IPS-18a (cell line): ENCODE results near the gene QRSL1.
"Not testable (repeated sequence)": the region's sequence is repeated elsewhere in the genome, so short reads cannot be mapped to it uniquely, and the experiment has no call there.

Experiments used
- H3K27ac ChIP-seq: one replicate; pipeline ENCODE4 v1.5.1; 2013; ENCODE audit warnings: low read length
- H3K27me3 ChIP-seq: one replicate; pipeline ENCODE4 v1.6.1; 2013; ENCODE audit warnings: mild to moderate bottlenecking, low read length; ENCODE audit not compliant: control insufficient read depth, insufficient read depth
- H3K36me3 ChIP-seq: one replicate; pipeline ENCODE4 v1.6.1; 2013; ENCODE audit warnings: low read depth, low read length; ENCODE audit not compliant: control insufficient read depth
- H3K4me1 ChIP-seq: one replicate; pipeline ENCODE4 v1.6.1; 2013; ENCODE audit warnings: low read depth, low read length; ENCODE audit not compliant: control insufficient read depth
- H3K4me3 ChIP-seq: one replicate; pipeline ENCODE4 v1.5.1; 2013; ENCODE audit warnings: low read length
- H3K9ac ChIP-seq: one replicate; pipeline ENCODE4 v1.6.1; 2013; ENCODE audit warnings: mild to moderate bottlenecking, low read length, moderate library complexity
- H3K9me3 ChIP-seq: one replicate; pipeline ENCODE4 v1.6.1; 2013; ENCODE audit warnings: low read depth, low read length; ENCODE audit not compliant: control insufficient read depth

The QRSL1 gene

GRCh38 chr6:106626485-106626884 lies 2.9 kb upstream of the QRSL1 start:
- no peaks in the 10 kb centered on the region for H3K9me3 ChIP-seq
- H3K9ac ChIP-seq, result no peak overlapping the region
- no peak overlapping the region for H3K4me3 ChIP-seq
- no peaks in the 10 kb centered on the region for H3K27me3 ChIP-seq
- no peaks in the 10 kb centered on the region for H3K36me3 ChIP-seq
- H3K27ac ChIP-seq, result no peak overlapping the region
- peaks cover 17% of the 10 kb centered on the region for H3K4me1 ChIP-seq

DNA sequence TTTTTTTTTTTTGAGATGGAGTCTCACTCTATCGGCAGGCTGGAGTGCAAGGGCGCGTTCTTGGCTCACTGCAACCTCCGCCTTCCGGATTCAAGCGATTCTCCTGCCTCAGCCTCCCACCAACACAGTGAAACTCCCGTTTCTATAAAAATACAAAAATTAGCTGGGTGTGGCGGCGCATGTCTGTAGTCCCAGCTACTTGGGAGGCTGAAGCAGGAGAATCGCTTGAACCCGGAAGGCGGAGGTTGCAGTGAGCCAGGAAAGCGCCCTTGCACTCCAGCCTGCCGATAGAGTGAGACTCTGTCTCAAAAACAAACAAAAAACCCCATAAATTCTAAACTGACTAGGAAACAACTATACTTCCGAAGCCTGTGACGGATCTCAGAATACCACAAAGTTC lies 1.6 kb upstream of the QRSL1 start:
- not testable (repeated sequence) for H3K27ac ChIP-seq

GRCh38 chr6:106628658-106629102 lies 698 bp upstream of the QRSL1 start:
- H3K36me3 ChIP-seq, result no peaks in the 10 kb centered on the region
- H3K9me3 ChIP-seq, result no peaks in the 10 kb centered on the region
- peaks cover 9% of the 10 kb centered on the region for H3K4me1 ChIP-seq
- peak overlapping the region; percentile 82 for H3K4me3 ChIP-seq
- peak overlapping the region; percentile 59 for H3K27ac ChIP-seq
- no peaks in the 10 kb centered on the region for H3K27me3 ChIP-seq
- peak overlapping the region; percentile 85 for H3K9ac ChIP-seq

More for the DNA sequence above, 1.6 kb upstream of the QRSL1 start:
- not testable (repeated sequence) for H3K36me3 ChIP-seq, H3K4me1 ChIP-seq, H3K9ac ChIP-seq, H3K4me3 ChIP-seq, H3K9me3 ChIP-seq, H3K27me3 ChIP-seq

DNA sequence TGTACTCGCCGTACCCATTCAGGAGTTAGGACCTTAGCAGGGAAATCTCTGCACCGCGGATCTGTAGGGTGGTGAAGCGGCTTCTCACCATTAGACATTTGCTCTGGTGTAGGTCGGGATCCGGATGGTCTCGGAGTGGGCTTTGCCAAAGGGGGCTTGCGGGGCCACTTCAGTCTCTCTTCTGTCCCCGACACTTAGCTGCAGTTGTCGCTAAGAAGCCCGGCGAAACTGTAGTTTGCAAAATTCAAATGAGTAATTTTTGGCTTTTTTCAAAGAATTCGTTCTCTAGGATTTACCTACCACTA lies 433 bp downstream of the QRSL1 start:
- H3K4me1 ChIP-seq, result peaks cover 9% of the 10 kb centered on the region
- peak overlapping the region; percentile 82 for H3K4me3 ChIP-seq
- H3K27me3 ChIP-seq, result no peaks in the 10 kb centered on the region
- no peaks in the 10 kb centered on the region for H3K9me3 ChIP-seq
- H3K27ac ChIP-seq, result peak overlapping the region; percentile 59
- H3K36me3 ChIP-seq, result no peaks in the 10 kb centered on the region
- peak overlapping the region; percentile 85 for H3K9ac ChIP-seq

DNA sequence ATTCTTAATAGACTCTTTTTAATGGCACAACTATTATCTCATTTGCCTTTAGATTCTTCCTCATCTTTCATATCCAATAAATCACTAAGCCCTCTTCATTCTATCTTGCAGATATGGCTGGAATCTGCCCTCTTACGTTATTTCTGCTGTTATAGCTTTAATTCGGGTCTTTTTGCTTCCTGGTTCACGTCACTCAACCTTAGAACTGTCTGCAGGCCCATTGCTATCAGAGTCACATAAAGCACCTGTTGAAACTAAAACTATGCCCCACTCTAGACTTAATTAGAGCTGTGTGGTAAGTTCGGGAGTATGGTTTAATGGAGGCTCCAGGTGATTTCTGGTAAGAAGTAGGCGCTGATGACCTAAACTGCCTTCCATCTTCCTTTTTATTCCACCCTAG lies 988 bp downstream of the QRSL1 start:
- Histone ChIP-seq H3K36me3 (no peaks in the 10 kb centered on the region), H3K9ac (peak overlapping the region; percentile 85), H3K27me3 (no peaks in the 10 kb centered on the region), H3K27ac (no peak overlapping the region), H3K4me3 (peak overlapping the region; percentile 82), H3K9me3 (no peaks in the 10 kb centered on the region), H3K4me1 (peaks cover 9% of the 10 kb centered on the region)

DNA sequence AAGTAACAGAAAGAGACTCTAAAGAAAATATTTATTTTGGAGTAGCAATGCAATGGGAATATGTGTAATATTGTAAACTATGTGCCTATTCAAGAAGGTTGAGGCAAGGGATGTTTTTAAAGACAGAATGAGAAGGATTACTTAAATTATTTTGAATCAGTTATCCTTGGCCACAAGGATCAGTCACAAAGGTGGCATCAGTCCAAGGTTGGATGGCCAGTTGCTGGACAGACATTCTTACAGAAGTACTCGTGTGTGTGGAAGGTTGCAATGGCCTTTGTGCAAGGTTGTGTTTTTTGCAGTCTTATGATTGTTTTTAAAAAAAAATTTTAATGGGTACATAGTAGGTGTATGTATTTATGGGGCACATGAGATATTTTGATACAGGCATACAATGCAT lies 2.0 kb downstream of the QRSL1 start:
- Histone ChIP-seq H3K36me3 (no peaks in the 10 kb centered on the region), H3K4me3 (no peak overlapping the region), H3K9me3 (no peaks in the 10 kb centered on the region), H3K27me3 (no peaks in the 10 kb centered on the region), H3K27ac (no peak overlapping the region), H3K9ac (no peak overlapping the region), H3K4me1 (peaks cover 4% of the 10 kb centered on the region)

GRCh38 chr6:106634565-106634964 lies 5.2 kb downstream of the QRSL1 start:
- H3K9me3 ChIP-seq, result no peaks in the 10 kb centered on the region
- H3K4me1 ChIP-seq, result peaks cover 4% of the 10 kb centered on the region

DNA sequence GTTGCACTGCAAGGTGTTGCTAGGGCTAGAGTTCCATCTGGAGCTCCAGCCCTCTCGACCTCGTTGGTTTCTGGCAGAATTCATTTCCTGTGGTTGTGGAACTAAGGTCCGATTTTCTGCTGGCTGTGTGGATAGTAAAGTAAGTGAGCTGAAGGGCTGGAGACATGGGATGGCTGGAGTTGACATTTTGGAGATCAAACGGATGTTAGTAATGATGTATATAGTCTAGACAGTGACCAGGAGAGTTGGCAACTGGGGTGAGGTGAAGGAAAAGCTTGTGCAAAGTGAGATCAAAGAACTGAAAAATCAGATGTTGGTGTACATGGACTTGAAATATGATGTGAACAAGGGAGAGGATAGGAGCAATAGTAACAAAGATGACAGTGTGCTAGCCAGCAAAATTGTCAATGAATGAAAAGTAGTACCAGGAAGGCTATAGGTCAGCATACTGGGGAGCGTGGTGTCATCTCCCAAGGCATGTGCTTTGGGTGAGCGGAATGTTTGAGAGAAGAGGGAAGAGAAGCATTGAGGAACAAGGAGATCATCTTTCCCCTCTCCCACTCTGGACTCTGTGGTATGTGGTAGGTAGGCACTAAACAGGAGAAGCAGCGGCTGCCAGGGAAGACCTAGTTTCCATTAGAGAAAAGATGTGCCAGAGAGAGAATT lies 7.8 kb downstream of the QRSL1 start:
- Histone ChIP-seq H3K27me3 (no peaks in the 10 kb centered on the region), H3K9me3 (no peaks in the 10 kb centered on the region), H3K27ac (no peak overlapping the region), H3K9ac (no peak overlapping the region), H3K4me3 (no peak overlapping the region), H3K4me1 (no peaks in the 10 kb centered on the region), H3K36me3 (peaks cover 18% of the 10 kb centered on the region)

More at GRCh38 chr6:106634565-106634964, 5.2 kb downstream of the QRSL1 start:
- Histone ChIP-seq H3K36me3 (no peaks in the 10 kb centered on the region), H3K4me3 (no peak overlapping the region), H3K9ac (no peak overlapping the region), H3K27ac (no peak overlapping the region), H3K27me3 (no peaks in the 10 kb centered on the region)

- Histone ChIP-seq H3K4me1 (no peaks in the 10 kb centered on the region), H3K27me3 (no peaks in the 10 kb centered on the region), H3K9ac (no peak overlapping the region), H3K36me3 (peaks cover 24% of the 10 kb centered on the region), H3K9me3 (no peaks in the 10 kb centered on the region), H3K4me3 (no peak overlapping the region), H3K27ac (no peak overlapping the region)
Observed at GRCh38 chr6:106637717-106638341, 8.5 kb downstream of the QRSL1 start.

DNA sequence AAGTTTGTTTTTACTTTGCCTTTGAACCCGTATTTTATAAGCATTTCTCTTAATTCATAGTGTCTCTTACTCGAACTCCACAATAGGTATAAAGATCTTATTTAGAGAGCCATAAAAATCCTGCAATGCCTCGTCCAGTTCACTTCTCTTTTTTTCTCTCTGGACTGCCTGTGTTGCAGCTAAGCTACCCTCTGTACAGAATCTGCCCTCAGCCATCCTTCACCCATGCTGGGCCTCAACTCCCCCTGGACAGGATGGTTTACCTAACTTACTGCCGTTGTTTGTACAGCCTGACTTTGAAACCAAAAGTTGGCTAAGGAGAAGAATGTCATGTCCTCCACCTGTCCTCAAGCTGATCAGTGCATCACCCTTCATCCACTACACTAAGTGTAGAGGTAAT lies 10.4 kb downstream of the QRSL1 start:
- no peak overlapping the region for H3K4me3 ChIP-seq
- H3K4me1 ChIP-seq, result no peaks in the 10 kb centered on the region
- no peak overlapping the region for H3K27ac ChIP-seq
- no peaks in the 10 kb centered on the region for H3K9me3 ChIP-seq
- no peak overlapping the region for H3K9ac ChIP-seq
- peaks cover 42% of the 10 kb centered on the region for H3K36me3 ChIP-seq
- no peaks in the 10 kb centered on the region for H3K27me3 ChIP-seq

DNA sequence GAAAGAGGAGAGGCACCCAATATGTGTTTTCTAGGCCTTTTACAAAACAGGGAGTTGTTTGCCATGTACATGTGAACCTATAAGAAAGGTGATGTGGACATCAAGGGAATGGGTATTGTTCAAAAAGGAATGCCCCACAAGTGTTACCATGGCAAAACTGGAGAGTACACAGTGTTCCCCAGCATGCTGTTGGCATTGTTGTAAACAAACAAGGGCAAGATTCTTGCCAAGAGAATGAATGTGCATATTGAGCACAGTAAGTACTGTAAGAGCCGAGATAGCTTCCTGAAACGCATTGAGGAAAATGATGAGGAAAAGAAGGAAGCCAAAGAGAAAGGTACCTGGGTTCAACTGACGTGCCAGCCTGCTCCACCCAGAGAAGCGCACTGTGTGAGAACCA lies 13.1 kb downstream of the QRSL1 start:
- Histone ChIP-seq H3K4me3 (no peak overlapping the region), H3K27ac (no peak overlapping the region), H3K36me3 (peaks cover 51% of the 10 kb centered on the region)

GRCh38 chr6:106643061-106643460 lies 13.7 kb downstream of the QRSL1 start:
- H3K4me1 ChIP-seq, result no peaks in the 10 kb centered on the region
- H3K27ac ChIP-seq, result no peak overlapping the region
- no peaks in the 10 kb centered on the region for H3K27me3 ChIP-seq
- H3K36me3 ChIP-seq, result peaks cover 51% of the 10 kb centered on the region
- no peaks in the 10 kb centered on the region for H3K9me3 ChIP-seq
- no peak overlapping the region for H3K9ac ChIP-seq
- H3K4me3 ChIP-seq, result no peak overlapping the region

More for the DNA sequence above, 13.1 kb downstream of the QRSL1 start:
- no peaks in the 10 kb centered on the region for H3K4me1 ChIP-seq
- no peak overlapping the region for H3K9ac ChIP-seq
- no peaks in the 10 kb centered on the region for H3K9me3 ChIP-seq
- H3K27me3 ChIP-seq, result no peaks in the 10 kb centered on the region
